ENCODE results near the gene IQGAP1.
"Not testable (repeated sequence)": the region's sequence is repeated elsewhere in the genome, so short reads cannot be mapped to it uniquely, and the experiment has no call there.

Gene IQGAP1

GRCh38 chr15:90410316-90410715, 22.3 kb downstream of the IQGAP1 start:
- DNase-seq, result not testable (repeated sequence)

GRCh38 chr15:90411176-90411575, 23.1 kb downstream of the IQGAP1 start:
- no peak for DNase-seq

- DNase-seq, result peak; percentile 83 to 86
Measured at GRCh38 chr15:90412356-90413194, 24.5 kb downstream of the IQGAP1 start.

DNA sequence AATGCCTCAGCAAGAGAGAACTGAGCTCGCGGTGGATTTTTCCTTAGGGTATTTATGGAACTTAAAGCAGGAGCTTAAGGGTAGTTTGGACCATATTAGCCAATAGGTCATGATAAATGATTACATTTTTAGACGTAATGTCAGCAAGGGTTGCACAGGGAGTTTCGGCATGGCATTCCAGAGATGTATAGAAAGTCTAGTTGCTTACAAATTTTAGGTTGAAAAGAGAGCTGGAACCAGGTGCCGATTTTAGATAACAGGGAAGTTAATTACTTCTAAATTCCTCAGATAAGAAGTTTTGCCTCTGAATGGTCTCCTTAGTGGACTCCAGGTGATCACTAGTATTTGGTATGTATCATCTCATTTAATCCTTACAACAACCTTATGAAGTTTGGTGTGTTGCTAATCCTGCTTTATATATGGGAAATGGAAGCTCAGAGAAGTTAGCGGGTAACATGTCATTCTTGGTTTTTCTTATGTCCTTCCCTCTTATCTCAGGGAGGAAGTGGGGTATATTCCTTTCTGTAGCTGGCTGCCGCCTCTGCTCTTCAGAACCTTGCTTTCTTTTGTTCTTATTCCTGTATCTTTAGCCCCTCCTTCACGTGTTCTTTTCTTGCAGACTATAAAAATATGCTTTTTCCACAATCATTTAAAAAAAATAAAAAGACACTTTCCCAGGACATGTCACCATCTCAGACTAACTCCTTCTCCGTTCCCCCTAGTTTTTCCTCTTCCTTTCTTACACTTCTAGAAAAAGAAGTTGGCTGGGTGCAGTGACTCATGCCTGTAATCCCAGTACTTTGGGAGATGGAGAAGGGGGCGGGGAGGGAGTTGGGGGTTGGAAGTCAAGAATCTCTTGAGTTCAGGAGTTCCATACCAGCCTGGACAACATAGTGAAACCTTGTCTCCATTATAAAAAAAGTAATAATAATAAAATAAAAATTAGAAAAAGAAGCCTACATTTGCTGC, 25.7 kb downstream of the IQGAP1 start:
- peak; percentile 38 to 42 for DNase-seq

DNA sequence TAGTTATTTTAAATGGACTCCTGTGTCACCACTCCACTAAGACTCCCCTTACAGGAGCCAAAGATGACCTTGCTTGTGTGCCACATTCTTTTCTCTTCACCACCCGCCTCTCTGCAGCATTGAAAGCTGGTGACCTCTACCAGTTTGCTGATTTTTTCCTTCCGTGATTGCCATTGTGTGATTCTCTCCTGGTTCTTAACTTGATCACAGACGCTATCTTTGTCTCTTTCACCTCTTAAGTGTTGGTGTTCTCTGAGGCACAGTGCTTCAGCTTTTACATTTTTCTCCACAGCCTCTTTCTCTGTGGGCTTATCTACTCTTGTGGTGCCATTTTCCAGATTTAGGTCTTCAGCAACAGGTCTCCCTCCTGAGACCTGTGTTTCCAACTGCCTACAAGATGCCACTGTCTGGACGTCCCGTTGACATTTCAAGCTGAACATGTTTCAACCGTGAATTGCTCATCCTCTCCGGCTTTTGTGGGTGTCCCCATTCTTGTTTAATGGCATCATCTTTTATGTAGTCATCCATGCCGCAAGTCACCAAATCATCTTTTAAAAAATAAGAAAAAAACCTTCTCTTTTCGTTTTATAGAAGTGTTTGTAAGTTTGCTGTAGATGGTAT, 26.5 kb downstream of the IQGAP1 start:
- no peak for DNase-seq

DNA sequence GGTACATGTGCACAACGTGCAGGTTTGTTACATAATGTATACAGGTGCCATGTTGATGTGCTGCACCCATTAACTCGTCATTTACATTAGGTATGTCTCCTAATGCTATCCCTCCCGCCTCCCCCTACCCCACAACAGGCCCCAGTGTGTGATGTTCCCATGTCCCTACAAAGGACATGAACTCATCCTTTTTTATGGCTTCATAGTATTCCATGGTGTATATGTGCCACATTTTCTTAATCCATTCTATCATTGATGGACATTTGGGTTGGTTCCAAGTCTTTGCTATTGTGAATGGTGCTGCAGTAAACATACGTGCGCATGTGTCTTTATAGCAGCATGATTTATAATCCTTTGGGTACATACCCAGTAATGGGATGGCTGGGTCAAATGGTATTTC, 28.0 kb downstream of the IQGAP1 start:
- not testable (repeated sequence) for DNase-seq

GRCh38 chr15:90418627-90419026, 30.6 kb downstream of the IQGAP1 start:
- no peak for DNase-seq

DNA sequence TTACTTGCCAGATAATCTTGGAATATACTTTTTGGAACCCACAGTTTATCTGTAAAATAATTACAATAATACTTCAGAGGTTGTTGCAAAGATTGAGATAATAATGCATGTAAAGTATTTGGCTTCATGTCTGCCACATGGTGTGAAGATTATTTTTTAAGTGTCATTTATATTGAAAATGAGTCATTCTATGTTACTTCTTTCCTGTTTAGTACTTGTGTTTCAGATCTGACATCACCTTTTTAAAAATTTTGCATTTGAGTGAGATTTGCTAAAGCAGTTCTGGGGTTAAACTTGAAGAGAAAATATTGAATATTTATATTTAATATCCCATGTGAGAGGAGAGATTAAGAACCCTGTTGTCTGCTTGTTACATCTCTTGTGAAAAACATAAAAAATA, 31.2 kb downstream of the IQGAP1 start:
- DNase-seq, result no peak

- DNase-seq, result no peak
Measured at GRCh38 chr15:90419738-90420406, 31.8 kb downstream of the IQGAP1 start.

GRCh38 chr15:90420451-90420850, 32.4 kb downstream of the IQGAP1 start:
- DNase-seq, result no peak

GRCh38 chr15:90421527-90421926, 33.5 kb downstream of the IQGAP1 start:
- no peak for DNase-seq

DNA sequence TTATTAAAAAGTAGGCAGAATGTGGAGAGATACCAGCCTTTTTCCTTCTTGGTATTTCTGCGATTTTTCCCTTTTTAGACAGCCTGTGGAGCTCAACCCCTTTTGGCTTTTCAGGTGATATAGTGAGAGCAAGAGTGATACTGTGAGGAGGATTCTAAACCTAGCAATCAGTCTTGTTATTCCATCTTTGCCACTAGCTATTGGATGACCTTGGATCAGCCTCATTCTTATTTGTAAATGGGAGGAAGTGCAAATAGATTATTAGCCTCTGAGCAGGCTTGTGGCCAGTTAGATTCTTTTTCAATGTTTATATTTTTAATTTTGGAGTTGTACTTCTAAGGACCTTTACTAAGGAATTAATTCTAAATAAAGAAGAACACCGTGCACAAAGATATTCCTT, 34.0 kb downstream of the IQGAP1 start:
- no peak for DNase-seq

- no peak for DNase-seq
Measured at GRCh38 chr15:90422936-90423335, 34.9 kb downstream of the IQGAP1 start.

DNA sequence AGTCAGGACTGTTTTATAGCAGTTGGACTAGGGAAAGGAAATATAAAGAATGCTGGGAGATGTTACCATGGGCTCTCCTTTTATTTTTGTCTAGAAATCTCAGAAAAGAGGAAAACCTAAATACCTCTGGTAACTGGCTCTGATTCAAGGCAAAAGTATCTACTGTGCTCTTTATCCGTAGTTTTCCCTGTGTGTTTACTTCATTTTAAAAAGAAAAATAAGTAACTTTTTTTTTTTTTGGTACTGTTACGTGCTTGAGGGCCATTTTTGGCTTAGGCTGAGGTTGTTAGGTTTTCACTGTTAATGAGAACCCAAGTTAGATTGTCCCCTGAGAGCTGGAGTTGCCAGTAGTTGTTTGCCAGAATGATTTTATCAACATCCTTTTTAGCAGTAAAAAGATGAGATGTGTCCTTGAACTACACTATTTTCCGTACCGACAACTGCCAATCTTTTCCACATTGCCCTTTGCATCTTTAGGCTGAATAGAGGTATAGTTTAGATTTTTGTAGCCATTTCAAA, 35.8 kb downstream of the IQGAP1 start:
- DNase-seq, result no peak

- DNase-seq, result no peak
Measured at GRCh38 chr15:90425726-90426346, 37.8 kb downstream of the IQGAP1 start.

- no peak for DNase-seq
Measured at GRCh38 chr15:90427185-90427584, 39.1 kb downstream of the IQGAP1 start.

- no peak for DNase-seq
Measured at GRCh38 chr15:90432253-90432652, 44.2 kb downstream of the IQGAP1 start.

DNA sequence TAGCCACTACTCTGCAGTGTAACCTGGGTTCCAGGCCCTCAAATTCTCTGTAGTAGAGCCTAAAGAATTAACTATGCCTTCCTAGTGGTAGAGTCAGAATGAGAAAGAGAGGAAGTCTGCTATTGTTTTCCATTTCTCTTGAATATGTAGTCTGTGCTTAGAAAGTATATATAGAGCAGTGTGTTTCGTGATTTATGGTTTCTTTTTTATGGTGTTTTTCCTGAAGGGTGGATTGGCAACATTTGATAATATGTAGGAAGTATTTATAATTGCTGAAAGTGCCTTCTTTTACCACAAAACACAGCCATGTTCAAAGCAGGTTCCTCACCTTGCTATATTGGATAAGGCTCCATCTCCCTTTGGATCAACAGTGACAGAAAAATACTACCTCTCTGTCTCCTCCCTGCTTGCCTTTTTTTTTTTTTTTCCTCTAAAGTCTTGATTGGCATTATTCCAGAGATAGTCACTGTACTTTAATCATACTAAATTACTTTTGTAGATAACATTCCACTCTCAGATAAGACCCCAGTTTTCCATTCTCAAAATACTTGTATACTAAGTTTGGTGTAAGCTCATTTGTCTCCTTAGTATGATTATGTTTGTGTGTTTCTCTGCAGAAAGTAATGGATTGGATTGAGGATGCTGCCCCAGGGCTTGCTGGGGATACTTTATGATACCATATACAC, 47.8 kb downstream of the IQGAP1 start:
- DNase-seq, result no peak

DNA sequence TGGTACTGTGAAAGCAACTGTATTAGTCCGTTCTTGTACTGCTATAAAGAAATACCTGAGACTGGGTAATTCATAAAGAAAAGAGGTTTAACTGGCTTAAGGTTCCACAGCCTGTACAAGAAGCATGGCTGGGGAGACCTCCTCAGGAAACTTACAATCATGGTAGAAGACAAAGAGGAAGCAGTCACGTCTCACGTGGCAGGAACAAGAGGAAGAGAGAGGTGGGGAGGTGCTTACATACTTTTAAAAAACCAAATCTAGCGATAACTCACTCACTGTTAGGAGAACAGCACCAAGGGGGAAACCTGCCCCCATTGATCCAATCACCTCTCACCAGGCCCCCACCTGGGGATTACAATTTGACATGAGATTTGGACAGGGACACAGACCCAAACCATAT, 48.9 kb downstream of the IQGAP1 start:
- DNase-seq, result peak; percentile 41 to 59

- DNase-seq, result no peak
Measured at GRCh38 chr15:90437516-90437915, 49.5 kb downstream of the IQGAP1 start.

DNA sequence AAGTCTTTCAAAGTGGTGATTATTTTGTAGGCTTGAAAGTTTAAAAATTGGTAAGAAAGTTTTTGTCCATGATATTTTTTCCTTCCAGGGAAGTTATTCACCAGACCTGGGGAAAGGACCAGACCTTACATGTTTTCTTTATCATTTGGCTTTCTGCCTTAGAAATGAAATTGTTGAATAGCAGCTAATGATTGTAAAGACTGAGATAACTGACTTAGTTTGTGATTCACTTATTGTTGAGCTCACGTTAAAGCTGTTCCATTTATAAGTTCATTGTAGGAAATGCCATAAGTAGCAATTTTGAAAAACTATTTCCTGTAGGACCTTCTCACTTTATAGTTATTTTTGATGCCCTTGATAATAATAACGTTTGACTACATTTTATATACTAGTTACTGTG, 51.9 kb downstream of the IQGAP1 start:
- no peak for DNase-seq

All from Kasumi-1 (cell line).